Liver (tissue), 9 donors: Measurements from ENCODE around the gene COL26A1. TPM values are rescaled to one million over a fixed set of nuclear protein-coding genes. Genes with fewer than 3 reads are reported as not detected.

Source experiments
- DNase-seq: peaks from one replicate; pipeline ENCODE4 v3.0.0-alpha.2; 2017; ENCODE audit warnings: low spot score
- H3K27ac ChIP-seq, 2 donors: one replicate each; pipeline ENCODE4 v1.7.0; 2013; ENCODE audit warnings: inconsistent platforms in 2 of 2, low read length in 2 of 2, control low read depth in 1 of 2, low read depth in 1 of 2, mild to moderate bottlenecking in 1 of 2
- H3K27me3 ChIP-seq, 4 donors: one replicate each; pipeline versions ENCODE4 v1.6.1 to v1.7.0; 2013; ENCODE audit warnings: low read length in 3 of 4, inconsistent platforms in 1 of 4, mild to moderate bottlenecking in 1 of 4, moderate library complexity in 1 of 4; ENCODE audit not compliant: control insufficient read depth in 4 of 4, insufficient read depth in 4 of 4
- H3K36me3 ChIP-seq, 4 donors: one replicate each; pipeline versions ENCODE4 v1.6.1 to v1.7.0; 2013; ENCODE audit warnings: low read length in 3 of 4, mild to moderate bottlenecking in 3 of 4, low read depth in 1 of 4, moderate library complexity in 1 of 4; ENCODE audit not compliant: control insufficient read depth in 4 of 4, insufficient read depth in 3 of 4
- H3K4me1 ChIP-seq, 4 donors: one replicate each; pipeline versions ENCODE4 v1.6.1 to v1.7.0; 2013; ENCODE audit warnings: low read length in 3 of 4, mild to moderate bottlenecking in 3 of 4, moderate library complexity in 1 of 4; ENCODE audit not compliant: control insufficient read depth in 4 of 4, insufficient read depth in 4 of 4
- H3K4me3 ChIP-seq, 3 donors: one replicate each; pipeline versions ENCODE4 v1.6.1 to v1.7.0; 2013; ENCODE audit warnings: low read length in 3 of 3, control low read depth in 1 of 3, low read depth in 1 of 3, mild to moderate bottlenecking in 1 of 3
- H3K9ac ChIP-seq, 2 donors: one replicate each; pipeline ENCODE4 v1.7.0; 2013; ENCODE audit warnings: low read length in 2 of 2, mild to moderate bottlenecking in 2 of 2, moderate library complexity in 2 of 2, control low read depth in 1 of 2, low read depth in 1 of 2
- H3K9me3 ChIP-seq, 4 donors: one replicate each; pipeline versions ENCODE4 v1.6.1 to v1.7.0; 2013; ENCODE audit warnings: low read length in 3 of 4; ENCODE audit not compliant: control insufficient read depth in 4 of 4
- ATF3 ChIP-seq: IDR thresholded peaks from 2 replicates; pipeline ENCODE4 v1.6.1; 2016; ENCODE audit warnings: antibody characterized with exemption
- CTCF ChIP-seq: fragments of 150-350 bp; IDR thresholded peaks from 2 replicates; pipeline ENCODE4 v1.5.1; 2017; ENCODE audit warnings: improper control_type of control experiment, low read depth, low read length; ENCODE audit not compliant: missing input control
- EGR1 ChIP-seq, 2 donors: IDR thresholded peaks; 2 replicates each; pipeline ENCODE4 v1.6.1; 2016 to 2018; ENCODE audit warnings: antibody characterized with exemption in 2 of 2, low read depth in 2 of 2
- FOXA2 ChIP-seq: IDR thresholded peaks from 2 replicates; pipeline ENCODE4 v1.6.1; 2016; ENCODE audit warnings: antibody characterized with exemption
- GABPA ChIP-seq, 2 donors: IDR thresholded peaks in 1 of 2; conservative IDR thresholded peaks in 1 of 2; 2 replicates each; pipeline ENCODE4 v1.6.1; 2016; ENCODE audit warnings: antibody characterized with exemption in 2 of 2, mild to moderate bottlenecking in 1 of 2, moderate library complexity in 1 of 2
- HNF4A ChIP-seq, 2 donors: conservative IDR thresholded peaks; 2 replicates each; pipeline ENCODE4 v1.6.1; 2016; ENCODE audit warnings: antibody characterized with exemption in 2 of 2, mild to moderate bottlenecking in 2 of 2
- HNF4G ChIP-seq: IDR thresholded peaks from 2 replicates; pipeline ENCODE4 v1.6.1; 2016; ENCODE audit warnings: antibody characterized with exemption
- MAX ChIP-seq: IDR thresholded peaks from 2 replicates; pipeline ENCODE4 v1.6.1; 2016; ENCODE audit warnings: antibody characterized with exemption
- RAD21 ChIP-seq, 2 donors: IDR thresholded peaks; 2 replicates each; pipeline ENCODE4 v1.6.1; 2016; ENCODE audit warnings: antibody characterized with exemption in 2 of 2, mild to moderate bottlenecking in 2 of 2
- REST ChIP-seq: IDR thresholded peaks from 2 replicates; pipeline ENCODE4 v1.6.1; 2016; ENCODE audit warnings: antibody characterized with exemption, mild to moderate bottlenecking
- TAF1 ChIP-seq: conservative IDR thresholded peaks from 2 replicates; pipeline ENCODE4 v1.6.1; 2016; ENCODE audit warnings: antibody characterized with exemption, mild to moderate bottlenecking
- WGBS: extraction: QIAGEN DNeasy Blood & Tissue Kit; methylation state at CpG from one replicate; pipeline ENCODE4 v1.1.7; 2013; 5-methylcytosine and 5-hydroxymethylcytosine counted together
- polyA plus RNA-seq, 2 donors: library from polyadenylated mRNA; stranded (reverse) in 1 of 2; unstranded in 1 of 2; fragments of 200-250 nt in 1 of 2; fragments of >200 nt in 1 of 2; fragmentation: Nextera tagmentation in 1 of 2; extraction: Ambion mirVana in 1 of 2; gene quantifications; one replicate each; pipeline versions ENCODE4 v1.2.1 to v1.2.3, GENCODE V29; 2013 to 2015
- total RNA-seq, 2 donors: library from RNA; depleted of rRNA; stranded (reverse); fragments of >200 nt; gene quantifications; one replicate each; pipeline ENCODE4 v1.2.3, GENCODE V29; 2014
- TF ChIP-seq, protein P1 (sequence below): IDR thresholded peaks from 2 replicates; pipeline ENCODE4 v1.6.1; 2016; ENCODE audit warnings: antibody characterized with exemption
- donor health status: healthy.
- donor health status: healthy.
- donor health status: healthy.
- donor health status: healthy.
- donor health status: healthy.

The COL26A1 gene
- total and polyA plus RNA-seq, 4 donors, result 0.76 to 1.8 (median 0.96) TPM

- DNase-seq, result no peak
- Histone ChIP-seq H3K4me3 (no peak overlapping the region), H3K9ac (no peak overlapping the region), H3K27ac (no peak overlapping the region), H3K9me3 (no peaks in the 10 kb centered on the region), H3K27me3 (no peaks in the 10 kb centered on the region), H3K36me3 (no peaks in the 10 kb centered on the region), H3K4me1 (no peaks in the 10 kb centered on the region)
- TF ChIP-seq, protein P1, sequence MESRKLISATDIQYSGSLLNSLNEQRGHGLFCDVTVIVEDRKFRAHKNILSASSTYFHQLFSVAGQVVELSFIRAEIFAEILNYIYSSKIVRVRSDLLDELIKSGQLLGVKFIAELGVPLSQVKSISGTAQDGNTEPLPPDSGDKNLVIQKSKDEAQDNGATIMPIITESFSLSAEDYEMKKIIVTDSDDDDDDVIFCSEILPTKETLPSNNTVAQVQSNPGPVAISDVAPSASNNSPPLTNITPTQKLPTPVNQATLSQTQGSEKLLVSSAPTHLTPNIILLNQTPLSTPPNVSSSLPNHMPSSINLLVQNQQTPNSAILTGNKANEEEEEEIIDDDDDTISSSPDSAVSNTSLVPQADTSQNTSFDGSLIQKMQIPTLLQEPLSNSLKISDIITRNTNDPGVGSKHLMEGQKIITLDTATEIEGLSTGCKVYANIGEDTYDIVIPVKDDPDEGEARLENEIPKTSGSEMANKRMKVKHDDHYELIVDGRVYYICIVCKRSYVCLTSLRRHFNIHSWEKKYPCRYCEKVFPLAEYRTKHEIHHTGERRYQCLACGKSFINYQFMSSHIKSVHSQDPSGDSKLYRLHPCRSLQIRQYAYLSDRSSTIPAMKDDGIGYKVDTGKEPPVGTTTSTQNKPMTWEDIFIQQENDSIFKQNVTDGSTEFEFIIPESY, result no peak
- TF ChIP-seq REST (no peak), EGR1 (IDR thresholded peaks at IDR 0.05; ENCODE audit: low read depth in 2 of 2) (no peak), MAX (no peak), FOXA2 (no peak)
- 59% methylated on average over 9 of the region's 9 CpGs for WGBS
Observed at GRCh38 chr7:101465576-101466196, 103.0 kb downstream of the COL26A1 start.

GRCh38 chr7:101466871-101467270 is 104.2 kb downstream of the COL26A1 start:
- Histone ChIP-seq H3K4me3 (no peak overlapping the region), H3K9me3 (no peaks in the 10 kb centered on the region), H3K4me1 (no peaks in the 10 kb centered on the region), H3K36me3 (no peaks in the 10 kb centered on the region), H3K27me3 (no peaks in the 10 kb centered on the region), H3K9ac (no peak overlapping the region), H3K27ac (no peak overlapping the region)
- TF ChIP-seq HNF4A (conservative IDR thresholded peaks at IDR 0.05), result no peak
- TF ChIP-seq, protein P1, result no peak
- no peak for TF ChIP-seq GABPA (IDR thresholded peaks at IDR 0.05 in 1 of 2, conservative IDR thresholded peaks at IDR 0.05 in 1 of 2)
- no peak for TF ChIP-seq EGR1 (IDR thresholded peaks at IDR 0.05; ENCODE audit: low read depth in 2 of 2)
- no peak for TF ChIP-seq HNF4G
- TF ChIP-seq MAX, result no peak
- no peak for TF ChIP-seq RAD21 (IDR thresholded peaks at IDR 0.05)
- TF ChIP-seq CTCF, result no peak
- no peak for TF ChIP-seq ATF3
- no peak for TF ChIP-seq REST
- no peak for TF ChIP-seq TAF1
- WGBS, result 65% methylated on average over 6 of the region's 6 CpGs
- DNase-seq, result no peak
